HG02852 (cell line): ENCODE measurements around the gene TMEM11.

Experiments used
- ATAC-seq: cut with Tn5 transposase; IDR thresholded peaks from one replicate; pipeline ENCODE4 v1.9.1; 2021; ENCODE audit warnings: mild to moderate bottlenecking, moderate library complexity; ENCODE audit not compliant: unreplicated experiment

TMEM11 gene

DNA sequence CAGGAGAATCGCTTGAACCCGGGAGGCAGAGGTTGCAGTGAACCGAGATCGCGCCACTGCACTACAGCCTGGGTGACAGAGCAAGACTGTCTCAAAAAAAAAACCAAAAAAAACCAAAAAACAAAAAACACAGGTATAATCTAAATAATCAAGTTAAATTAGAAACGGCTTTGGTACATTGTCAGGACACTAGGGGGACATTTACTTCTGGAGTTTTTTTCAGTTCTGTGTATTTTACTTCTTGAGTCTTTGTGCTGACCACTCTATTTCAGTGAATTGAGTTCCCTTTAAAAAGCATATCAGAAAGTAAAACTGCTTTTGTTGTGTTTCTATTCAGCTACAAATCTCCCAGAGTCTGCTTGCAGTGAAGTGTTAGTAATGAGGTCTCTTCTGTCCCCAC is 50.9 kb downstream of the TMEM11 start:
- ATAC-seq: no peak

DNA sequence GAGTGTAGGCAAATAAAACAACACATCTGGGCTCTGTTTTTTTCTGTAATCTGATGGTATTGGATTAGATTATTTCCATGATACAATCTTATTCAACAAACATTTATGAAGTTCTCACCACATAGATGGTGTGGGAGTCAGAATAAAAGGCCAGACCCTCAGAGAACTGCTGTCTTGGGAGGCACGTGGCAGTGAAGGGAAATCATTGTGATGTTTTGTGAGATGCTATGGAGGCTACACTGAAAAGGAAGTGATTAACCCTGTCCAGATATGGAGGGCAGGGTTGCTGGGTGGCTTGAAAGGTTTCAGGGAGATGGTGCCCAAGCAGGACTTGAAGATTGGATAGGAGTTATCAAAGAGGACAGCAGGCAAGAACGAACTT is 51.6 kb downstream of the TMEM11 start:
- no peak for ATAC-seq

DNA sequence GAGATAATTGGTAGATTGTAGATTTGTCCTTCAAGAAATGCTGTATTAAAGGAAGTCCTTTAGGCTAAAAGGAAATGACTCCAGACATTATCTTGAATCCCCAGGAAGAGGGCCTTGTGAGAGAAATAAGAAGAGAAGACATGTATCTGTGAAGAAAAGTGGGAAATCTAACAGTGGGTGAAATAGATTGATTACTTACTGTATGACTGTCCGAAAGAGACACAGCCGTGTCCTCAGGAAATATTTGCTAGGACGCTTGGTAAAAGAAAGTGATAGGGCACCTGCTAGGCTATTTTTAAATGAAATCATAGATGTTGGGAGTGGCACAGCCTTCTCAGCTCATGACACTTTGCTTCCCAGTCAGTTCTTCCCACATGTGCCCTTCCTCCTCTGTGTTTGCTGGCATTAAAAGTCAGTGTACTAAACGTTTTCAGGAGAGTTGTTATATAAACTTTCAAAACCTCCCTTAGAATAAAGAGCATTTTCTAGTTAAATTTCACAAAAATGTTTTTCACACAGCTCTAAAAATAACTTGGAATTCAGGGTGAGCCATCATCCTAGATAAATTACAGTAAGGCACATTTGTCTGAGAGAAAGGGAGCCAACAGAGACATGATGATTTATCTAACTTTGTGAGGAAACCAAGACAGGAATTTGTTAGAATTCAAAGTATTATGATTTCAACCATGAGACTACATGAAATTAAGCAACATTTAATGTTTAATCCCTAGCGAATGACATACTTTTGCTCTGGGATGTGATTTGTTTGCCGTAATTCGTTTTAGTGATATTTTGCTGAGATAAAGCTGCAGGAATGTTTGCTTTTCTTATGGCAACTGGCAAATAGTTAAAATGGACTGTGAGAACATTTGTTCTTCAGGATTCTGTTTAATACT is 52.2 kb downstream of the TMEM11 start:
- no peak for ATAC-seq

DNA sequence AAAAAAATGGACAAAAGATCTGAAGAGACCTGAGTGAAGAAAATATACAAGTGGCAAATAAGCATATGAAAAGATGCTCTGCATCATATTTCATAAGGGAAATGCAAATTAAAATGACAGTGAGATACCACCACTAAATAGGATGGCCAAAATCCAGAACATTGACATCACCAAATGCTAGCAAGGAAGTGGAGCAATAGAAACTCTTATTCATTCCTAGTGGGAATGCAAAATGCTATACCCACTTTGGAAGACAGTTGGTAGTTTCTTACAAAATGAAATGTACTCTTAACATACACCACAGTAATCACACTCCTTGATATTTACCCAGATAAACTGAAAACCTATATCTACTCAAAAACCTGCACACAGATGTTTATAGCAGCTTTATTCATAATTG is 53.6 kb downstream of the TMEM11 start:
- ATAC-seq: no peak

DNA sequence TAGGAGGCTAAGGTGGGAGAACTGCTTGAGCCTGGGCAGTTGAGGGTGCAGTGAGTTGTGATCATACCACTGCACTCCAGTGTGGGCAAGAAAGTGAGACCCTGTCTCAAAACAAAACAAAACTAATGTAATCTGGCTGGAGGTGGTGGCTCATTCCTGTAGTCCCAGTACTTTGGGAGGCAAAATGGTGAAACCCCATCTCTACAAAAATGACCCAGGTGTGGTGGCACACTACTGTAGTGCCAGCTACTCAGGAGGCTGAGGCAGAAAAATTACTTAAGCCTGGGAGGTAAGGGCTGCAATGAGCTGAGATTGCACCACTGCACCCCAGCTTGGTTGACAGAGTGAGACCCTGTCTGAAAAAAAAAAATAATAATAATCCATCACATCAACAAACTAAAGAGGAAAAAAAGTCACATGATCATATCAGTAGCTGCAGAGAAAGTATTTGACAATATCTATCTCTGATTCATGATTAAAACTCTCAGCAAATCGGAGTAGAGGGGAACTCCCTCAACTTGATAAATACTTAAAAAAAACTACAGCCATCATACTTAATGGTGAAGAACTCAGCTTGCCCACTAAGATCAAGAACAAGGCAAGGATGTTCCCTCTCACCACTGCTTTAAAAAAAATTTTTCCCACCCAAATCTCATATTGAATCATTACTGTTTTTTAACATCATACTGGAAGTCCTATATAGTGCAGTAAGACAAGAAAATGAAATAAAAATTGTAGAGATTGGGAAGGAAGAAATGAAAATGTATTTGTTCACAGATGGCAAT is 56.2 kb downstream of the TMEM11 start:
- no peak for ATAC-seq

DNA sequence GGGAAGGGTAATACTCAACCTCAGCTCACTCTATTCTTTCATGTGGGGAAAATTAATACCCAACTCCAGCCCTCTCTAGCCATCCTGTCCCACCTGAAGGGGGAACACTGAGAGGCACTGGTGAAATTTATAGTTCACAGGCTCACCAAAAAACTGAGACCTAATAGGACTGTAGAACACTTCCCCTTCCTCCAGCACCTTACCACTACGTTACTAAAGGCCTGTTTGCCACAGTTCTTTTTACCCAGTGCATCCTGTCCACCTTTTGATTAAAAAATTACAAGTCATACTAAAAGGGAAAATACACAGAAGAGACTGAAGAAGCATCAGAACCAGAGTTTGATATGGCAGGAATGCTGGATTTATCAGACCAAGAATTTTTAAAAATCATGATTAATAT is 61.2 kb downstream of the TMEM11 start:
- no peak for ATAC-seq

DNA sequence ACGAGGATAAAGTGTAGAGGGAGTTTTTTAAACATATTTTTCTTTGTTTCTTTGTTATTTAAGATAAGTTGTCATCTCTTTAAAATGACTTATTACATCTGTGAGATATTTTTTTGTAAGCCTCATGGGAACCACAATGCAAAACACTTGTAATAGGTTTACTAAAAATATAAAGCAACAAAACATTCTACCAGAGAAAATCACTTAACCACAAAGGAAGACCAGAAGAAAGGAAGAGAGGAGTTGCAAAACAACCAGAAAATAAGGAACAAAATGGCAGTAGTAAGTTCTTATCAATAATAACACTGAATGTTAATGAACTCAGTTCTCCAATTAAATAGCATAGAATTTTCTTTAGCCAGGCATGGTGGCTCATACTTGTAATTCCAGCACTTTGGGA is 64.3 kb downstream of the TMEM11 start:
- ATAC-seq: no peak
